ENCODE data around the gene PIP5K1A.
A peak's percentile ranks its signal among the peaks of the same experiment; 100 is the strongest.
"Not testable (repeated sequence)": the region's sequence is repeated elsewhere in the genome, so short reads cannot be mapped to it uniquely, and the experiment has no call there.

PIP5K1A gene

DNA sequence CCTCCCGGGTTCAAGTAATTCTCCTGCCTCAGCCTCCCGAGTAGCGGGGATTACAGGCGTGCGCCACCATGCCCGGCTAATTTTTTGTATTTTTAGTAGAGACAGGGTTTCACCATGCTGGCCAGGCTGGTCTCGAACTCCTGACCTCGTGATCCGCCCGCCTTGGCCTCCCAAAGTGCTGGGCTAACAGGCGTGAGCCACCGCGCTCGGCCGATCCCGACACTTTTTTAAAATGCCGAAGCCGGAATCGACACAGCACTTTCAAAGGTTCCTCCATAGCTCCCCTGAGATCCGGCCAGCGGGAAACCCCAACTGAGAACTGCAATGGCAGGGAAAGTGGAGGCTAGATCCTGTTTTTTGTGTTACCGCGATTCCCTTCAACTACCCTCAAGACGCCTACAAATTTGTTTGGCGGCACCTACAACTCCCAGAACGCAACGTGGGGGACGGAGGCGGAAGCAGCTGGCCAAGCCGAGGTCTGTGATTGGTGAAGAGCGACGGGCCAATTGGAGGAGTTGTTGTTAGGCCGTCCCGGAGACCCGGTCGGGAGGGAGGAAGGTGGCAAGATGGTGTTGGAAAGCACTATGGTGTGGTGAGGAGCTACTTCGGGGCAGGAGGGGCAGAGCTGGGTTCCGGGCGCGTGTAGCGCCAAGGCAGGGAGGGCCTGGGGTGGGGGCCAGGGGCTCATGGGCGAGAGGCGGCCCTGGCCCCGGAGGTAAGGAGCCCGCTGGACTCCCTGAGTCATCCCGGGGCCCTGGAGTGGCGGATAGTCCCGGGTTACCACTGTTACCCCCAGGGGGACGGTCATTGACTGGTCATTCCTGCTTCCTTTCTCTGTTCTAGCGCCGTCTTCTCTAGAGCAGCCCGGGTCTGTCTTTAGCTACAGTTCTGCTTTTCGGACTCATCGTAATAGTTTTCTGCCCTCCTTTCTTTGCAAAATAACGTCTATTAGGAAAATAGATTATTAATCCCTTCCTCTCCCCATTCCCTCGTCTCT is 56.2 kb downstream of the PIP5K1A start, which contains the start of gene PSMD4:
Gene PSMD4, plus strand, starts transcription at position 518 of the 997 bp plus-strand sequence. Its CDS starts 49 bp downstream, at position 567.
- DNase-seq (ENCODE audit: low read depth in 2 of 2): peak; percentile 87

DNA sequence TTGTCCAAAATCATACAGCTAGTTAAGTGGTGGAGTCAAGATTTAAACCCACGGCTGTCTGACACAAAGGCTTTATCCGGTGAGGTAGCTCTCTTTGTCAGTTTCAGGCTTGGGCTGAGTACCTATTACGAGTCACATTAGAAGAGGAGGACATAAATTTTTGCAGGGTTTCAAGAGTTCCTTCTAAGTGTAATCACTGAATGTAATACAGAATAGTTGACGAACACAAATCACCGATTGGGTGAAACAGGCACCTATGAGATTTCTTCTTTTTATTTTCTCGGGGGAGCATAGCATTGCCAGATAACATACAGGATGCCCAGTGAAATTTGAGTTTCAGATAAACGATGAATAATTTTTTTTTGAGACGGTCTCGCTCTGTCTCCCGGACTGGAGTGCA is 57.0 kb downstream of the PIP5K1A start:
- DNase-seq (ENCODE audit: low read depth in 2 of 2): no peak

DNA sequence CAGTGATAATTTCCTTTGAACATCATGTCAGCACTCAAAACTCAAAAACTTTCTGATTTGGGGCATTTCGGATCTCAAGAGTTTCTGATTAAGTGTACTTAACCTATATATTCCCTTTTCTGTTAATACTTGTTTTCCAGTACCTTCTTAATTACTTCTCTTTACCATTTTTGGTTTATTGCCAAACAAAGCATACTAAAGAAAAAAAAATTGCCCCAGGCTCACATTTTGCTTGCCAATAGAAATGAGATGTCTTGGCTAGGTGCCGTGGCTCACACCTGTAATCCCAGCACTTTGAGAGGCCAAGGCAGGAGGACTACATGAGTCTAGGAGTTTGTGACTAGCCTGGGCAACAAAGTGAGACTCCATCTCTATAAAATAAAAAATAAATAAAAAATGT is 61.0 kb downstream of the PIP5K1A start:
- DNase-seq (ENCODE audit: low read depth in 2 of 2): no peak

DNA sequence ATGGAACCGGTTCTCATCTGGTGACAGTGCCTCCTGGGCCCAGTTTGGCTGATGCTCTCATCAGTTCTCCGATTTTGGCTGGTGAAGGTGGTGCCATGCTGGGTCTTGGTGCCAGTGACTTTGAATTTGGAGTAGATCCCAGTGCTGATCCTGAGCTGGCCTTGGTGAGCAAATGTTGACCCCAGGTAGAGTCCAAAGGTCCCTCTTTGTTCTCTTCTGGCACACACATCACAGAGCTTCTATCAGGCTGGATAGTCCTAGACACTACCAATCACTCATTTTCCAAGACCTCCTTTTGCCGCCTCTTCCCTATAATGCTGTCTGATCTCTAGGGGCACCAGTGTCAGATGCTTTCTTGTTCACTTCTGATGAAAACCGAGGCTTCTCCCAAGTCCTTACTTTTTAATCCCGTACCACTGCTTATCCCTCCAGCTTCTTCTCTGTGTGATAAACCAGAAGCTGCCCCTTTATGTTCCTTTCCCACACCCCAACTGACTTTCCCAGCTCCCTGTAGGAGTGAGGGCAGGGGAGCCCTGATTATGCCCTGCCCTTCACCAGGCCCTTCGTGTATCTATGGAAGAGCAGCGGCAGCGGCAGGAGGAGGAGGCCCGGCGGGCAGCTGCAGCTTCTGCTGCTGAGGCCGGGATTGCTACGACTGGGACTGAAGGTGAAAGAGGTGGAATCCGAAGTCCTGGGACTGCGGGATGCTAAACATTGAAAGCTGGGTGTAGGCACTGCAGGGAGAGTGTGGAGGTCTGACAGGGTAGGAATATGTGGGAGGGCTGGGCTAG is 67.3 kb downstream of the PIP5K1A start:
- no peak for DNase-seq (ENCODE audit: low read depth in 2 of 2)

DNA sequence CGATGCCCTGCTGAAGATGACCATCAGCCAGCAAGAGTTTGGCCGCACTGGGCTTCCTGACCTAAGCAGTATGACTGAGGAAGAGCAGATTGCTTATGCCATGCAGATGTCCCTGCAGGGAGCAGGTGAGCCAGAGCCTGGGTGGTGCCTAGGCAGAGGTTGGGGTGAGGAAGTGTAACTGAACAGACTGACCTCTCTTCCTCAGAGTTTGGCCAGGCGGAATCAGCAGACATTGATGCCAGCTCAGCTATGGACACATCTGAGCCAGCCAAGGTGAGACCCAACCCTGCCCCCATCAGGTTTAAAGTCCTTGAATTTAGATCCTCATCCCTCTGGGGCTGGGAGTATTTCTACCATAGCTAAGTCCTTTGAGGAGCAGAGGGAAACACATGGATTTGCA is 68.0 kb downstream of the PIP5K1A start:
- DNase-seq (ENCODE audit: low read depth in 2 of 2): no peak

DNA sequence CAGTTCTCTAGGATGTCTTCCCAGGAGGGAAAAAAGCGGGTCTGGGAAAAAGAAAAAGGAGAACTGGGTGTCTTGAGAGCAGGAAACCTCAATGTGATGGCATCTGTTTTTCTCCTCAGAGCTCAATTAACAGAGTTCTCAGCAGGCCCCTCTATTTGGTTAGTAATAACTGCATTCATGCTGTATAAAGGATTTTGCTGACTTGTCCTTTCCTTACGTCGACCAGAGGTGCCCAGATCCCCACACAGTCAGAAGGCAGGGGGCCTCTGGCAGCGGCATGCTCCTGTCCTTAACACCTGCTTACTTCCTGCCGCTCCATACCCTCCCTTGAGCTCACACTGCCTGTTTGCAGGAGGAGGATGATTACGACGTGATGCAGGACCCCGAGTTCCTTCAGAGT is 68.5 kb downstream of the PIP5K1A start:
- no peak for DNase-seq (ENCODE audit: low read depth in 2 of 2)

DNA sequence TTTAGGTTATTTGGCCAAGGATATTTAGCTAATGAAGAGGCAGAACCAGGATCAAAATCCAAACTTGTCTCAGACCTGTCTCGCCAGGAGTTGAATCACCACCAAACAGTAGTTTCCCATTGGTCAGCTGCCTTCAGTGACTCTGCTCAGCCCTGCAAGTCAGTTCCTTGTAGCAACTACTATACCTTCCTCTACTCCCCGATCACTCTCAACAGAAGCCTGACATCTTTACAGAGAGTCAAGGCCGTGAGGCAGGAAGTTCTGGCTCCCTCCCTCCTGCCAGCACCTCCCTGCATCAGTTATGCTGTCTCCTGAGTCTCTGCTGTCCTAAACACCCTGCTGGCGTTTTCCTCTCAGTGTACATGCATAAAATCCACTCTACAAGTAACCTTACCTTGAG is 69.4 kb downstream of the PIP5K1A start:
- no peak for DNase-seq (ENCODE audit: low read depth in 2 of 2)

DNA sequence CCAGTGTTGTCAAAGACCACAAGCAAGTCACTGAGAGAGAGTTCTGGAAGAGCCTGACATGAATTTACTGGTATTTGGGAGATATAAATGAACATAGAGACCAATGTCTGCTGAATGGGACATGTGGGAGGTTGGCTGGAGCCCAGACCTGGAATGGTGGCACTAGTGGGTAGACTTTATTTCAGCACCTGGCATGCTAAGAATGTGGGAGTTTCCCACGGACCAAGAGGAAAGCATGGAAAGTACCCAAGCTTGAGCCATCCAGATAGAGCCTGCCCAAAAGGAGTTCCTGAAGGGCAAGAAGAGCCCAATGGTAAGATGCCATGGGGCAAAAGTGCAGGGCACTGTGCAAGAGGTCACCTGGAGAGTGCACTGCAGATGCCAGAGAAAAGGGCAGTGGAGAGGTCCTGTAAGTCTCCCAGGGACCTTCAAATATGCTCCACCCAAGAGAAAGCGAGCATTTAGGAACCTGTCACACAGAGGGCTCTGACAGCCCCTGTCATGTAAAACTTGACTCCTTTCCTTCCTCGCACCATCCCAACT is 75.6 kb downstream of the PIP5K1A start:
- no peak for DNase-seq (ENCODE audit: low read depth in 2 of 2)

DNA sequence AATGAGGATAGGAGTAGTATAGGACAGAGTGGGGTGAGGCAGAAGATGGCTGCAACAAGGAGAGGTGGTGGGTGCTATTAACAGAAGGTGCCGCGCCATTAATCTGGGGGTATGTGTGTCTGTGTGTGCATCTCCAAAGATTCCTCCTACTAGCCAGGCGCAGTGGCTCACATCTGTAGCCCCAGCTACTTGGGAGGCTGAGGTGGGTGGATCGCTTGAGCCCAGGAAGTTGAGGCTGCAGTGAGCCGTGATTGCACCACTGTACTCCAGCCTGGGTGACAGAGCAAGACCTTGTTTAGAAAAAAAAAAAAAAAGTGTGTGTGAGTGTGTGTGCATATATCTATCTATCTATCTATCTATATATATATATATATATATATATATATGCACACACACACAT is 77.0 kb downstream of the PIP5K1A start:
- not testable (repeated sequence) for DNase-seq (ENCODE audit: low read depth in 2 of 2)

DNA sequence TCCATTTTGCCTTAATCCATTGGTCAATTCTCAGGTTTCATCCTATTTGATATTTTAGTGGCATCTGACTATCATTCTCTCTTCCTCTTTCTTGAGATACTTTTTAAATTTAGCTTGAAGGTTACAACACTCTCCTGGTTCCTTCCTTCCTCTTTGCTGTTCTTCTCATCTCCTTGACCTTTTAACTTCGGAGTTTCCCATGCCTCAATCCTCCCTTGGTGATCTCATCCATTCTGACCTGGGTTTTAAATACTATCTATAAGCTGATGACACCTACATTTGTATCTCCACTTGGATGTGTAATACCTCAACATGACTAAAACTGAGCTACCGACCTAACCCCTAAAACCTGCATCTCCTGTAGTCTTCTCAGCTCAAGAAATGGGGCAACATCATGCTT is 78.9 kb downstream of the PIP5K1A start:
- DNase-seq (ENCODE audit: low read depth in 2 of 2): no peak

DNA sequence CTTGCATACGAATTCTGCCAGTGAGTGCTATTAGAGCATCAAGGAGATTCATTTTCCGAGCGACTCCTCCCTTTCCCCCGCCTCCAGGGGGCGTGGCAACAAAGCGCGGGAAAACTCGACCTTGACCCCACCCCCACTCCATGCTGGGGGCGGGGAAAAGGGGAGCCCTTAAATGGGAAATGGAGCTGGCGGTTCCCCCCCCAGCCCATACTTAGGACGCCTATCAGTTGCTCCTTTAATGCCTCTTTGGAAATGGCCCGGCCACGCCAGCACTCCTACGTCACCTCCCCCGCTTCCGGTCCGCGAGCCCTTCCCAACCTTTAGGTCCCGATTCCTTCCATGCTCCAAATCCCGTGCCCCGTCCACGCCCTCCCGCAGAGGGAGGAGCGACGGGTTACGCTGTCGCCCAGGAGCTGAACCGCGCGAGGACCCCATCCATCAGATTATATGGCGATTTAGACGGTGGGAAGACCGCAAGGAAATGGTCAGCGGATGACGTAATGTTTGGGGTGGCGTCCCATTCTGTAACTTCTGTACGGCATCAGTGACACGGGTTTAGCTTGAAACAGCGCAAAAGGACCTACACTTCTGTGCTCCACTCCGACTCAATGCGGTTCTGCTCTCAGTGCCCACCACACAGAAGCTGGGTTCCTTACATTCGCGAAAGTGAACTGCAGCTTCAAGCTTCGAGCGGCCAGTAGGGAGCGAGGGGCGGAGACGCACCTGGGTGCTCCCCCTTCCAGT is 83.0 kb downstream of the PIP5K1A start:
- DNase-seq (ENCODE audit: low read depth in 2 of 2): peak; percentile 90 to 92

DNA sequence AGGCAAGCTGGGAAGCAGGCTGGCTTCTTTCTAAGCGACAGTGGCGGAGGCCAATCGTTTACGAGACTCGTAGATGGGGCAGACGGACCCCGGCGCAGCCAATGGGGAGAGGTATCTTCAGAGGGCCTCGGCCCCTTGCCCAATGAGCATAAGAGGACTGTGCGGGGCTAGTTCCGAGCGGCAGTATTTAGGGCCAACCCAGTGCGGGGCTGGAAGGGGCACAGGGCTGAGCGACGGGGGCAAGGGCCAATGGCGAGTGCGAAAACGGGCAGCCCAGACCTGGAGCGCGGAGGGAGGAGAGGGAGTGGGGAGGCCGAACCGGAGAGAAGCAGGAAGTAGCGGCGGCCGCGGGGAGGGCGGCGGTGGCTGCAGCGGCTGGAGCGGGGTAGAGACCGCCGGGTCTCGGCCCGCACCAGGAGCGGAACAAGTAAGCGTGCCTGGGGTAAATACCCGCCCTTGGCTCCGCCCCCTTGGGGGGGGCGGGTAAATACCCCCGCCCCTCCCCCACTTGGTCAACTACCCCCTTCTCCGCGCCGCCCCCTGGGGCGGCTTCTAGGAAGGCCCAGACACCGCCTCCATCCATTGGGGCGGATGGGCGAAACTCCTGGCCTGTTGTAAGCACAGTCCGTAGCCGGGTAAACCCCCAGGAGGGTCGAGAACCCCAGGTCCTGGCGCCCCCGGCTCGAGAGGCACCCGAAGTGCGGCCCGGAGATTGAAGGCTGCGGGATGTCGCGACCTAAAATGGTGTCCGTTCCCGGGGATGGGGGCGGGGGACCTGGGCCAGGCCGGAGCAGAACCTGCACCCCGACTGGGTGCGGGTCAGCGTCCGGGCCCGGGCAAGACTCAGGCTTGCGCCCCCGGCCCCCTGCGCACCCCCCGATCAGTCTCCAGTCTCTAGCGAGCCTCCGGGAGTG is 83.9 kb downstream of the PIP5K1A start, which contains the start of gene ZNF687:
Gene ZNF687, plus strand, starts transcription at position 331 of the 914 bp plus-strand sequence. CDS start 3,993 bp downstream, outside the sequence.
- DNase-seq (ENCODE audit: low read depth in 2 of 2): peak; percentile 99

DNA sequence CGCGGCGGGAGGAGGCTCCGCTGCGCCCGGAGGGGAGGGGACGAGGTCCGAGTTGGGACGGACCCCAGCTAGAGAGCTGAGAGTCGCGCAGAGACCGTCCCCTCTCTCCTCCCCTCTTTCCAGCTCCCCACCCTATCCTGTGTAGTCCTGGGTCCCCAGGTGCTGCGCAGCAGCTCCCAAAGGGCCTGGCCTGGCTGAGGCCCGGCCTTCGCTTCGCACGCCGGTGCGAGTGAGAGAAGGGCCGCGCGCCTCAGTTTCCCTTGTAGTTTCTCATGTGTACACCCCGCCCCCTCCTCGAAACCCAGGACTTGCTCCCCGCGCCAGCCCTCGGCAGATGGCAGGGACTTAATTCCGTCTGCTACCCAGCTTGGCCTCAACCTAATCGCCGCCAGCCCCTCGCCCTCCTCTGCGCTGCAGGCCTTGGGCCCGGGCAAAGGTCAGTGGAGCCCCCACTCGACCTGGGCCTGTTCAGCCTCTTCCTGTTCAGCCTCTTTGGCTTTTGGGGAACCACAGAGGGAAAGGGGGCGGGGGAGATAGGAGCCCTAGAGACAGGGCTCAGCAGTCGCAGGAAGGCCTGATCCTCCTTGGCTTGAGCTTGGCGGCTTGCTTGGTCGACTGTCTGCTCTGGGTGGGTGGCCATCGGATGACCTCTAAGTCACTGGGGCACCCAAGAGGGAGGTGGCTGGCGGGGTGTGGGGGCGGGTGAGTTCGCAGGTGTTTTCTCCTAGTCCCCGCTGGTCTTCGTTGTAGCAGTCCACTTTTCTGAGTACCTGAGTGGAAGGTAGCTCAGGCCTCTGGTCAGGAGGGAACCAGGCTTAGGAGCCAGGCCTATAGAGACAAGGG is 84.8 kb downstream of the PIP5K1A start:
- no peak for DNase-seq (ENCODE audit: low read depth in 2 of 2)

DNA sequence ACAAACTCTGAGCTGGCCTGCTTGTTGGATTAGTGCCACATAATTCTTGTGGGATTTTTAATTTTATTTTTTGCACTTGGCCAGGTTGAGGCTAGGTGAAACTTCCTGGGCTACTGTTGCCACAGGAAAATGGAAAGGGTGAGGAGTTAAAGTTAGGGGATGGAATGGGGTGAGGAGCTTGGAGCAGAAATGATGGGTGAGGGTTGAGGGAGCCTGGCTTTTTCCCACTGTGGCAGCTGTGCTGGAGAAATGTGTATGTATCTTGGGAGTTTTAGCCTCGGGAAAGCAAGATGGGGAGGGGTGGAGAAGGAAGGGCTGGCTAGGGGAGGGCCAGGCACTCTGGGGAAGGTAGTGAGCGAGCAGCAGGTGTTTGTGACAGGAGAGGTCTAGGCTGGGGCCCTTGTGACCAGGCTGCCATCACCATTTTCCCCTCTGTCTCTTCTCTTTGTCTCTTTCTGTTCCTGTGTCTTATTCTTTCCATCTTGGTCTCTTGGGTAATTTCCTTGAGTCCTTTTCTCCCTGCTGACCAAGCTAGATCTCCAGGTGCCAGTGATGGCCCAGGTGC is 85.7 kb downstream of the PIP5K1A start:
- DNase-seq (ENCODE audit: low read depth in 2 of 2): no peak

DNA sequence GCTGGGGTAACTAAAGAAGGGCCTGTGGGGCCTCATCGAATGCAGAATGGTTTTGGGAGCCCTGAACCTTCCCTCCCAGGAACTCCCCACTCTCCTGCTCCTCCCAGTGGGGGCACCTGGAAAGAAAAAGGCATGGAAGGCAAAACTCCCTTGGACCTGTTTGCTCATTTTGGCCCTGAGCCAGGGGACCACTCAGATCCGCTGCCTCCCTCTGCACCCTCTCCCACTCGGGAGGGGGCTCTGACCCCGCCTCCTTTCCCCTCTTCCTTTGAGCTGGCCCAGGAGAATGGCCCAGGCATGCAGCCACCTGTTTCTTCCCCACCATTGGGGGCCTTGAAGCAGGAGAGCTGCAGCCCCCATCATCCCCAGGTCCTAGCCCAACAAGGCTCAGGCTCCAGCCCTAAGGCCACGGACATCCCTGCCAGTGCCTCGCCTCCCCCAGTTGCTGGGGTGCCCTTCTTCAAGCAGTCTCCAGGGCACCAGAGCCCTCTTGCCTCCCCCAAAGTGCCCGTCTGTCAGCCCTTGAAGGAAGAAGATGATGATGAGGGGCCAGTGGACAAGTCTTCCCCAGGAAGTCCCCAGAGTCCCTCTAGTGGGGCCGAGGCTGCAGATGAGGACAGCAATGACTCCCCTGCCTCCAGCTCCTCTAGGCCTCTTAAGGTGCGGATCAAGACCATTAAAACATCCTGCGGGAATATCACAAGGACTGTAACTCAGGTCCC is 88.4 kb downstream of the PIP5K1A start:
- no peak for DNase-seq (ENCODE audit: low read depth in 2 of 2)

DNA sequence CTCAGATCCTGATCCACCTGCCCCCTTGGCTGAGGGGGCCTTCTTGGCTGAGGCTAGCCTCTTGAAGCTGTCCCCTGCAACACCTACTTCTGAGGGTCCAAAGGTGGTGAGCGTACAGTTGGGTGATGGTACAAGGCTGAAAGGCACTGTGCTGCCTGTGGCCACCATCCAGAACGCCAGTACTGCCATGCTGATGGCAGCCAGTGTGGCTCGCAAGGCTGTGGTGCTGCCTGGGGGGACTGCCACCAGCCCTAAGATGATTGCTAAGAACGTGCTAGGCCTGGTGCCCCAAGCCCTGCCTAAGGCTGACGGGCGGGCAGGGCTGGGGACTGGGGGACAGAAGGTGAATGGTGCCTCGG is 89.0 kb downstream of the PIP5K1A start:
- no peak for DNase-seq (ENCODE audit: low read depth in 2 of 2)

DNA sequence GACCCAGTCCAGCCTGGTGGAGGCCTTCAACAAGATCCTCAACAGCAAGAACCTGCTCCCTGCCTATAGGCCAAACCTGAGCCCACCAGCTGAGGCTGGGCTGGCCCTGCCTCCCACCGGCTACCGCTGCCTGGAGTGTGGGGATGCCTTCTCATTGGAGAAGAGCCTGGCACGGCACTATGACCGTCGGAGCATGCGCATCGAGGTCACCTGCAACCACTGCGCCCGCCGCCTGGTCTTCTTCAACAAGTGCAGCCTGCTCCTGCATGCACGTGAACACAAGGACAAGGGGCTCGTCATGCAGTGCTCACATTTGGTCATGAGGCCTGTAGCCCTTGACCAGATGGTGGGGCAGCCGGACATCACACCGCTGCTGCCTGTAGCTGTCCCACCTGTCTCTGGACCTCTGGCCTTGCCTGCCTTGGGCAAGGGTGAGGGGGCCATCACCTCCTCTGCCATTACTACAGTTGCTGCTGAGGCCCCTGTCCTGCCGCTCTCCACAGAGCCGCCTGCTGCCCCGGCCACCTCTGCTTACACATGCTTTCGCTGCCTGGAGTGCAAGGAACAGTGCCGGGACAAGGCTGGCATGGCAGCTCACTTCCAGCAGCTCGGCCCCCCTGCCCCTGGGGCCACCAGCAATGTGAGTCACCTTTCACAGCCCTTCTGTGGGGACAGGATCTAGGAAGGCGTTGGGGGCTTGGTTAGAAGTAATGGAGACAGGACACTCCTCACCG is 89.6 kb downstream of the PIP5K1A start:
- DNase-seq (ENCODE audit: low read depth in 2 of 2): no peak

DNA sequence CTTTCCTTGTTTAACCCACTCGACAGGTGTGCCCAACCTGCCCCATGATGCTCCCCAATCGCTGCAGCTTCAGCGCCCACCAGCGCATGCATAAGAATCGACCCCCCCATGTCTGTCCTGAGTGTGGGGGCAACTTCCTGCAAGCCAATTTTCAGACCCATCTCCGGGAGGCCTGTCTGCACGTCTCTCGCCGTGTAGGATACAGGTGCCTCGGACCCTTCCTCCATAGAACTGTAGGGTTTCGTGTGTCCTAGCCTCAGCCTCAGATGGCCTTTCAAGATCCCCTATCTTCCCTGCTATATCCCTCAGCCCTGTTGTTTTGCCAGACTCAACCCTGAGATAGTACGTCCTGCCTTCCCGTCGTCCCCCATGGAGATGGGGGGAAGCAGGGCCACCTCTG is 90.2 kb downstream of the PIP5K1A start:
- no peak for DNase-seq (ENCODE audit: low read depth in 2 of 2)
